NCI-H510A (cell line): ENCODE results near the gene SMC6.

Source experiments
- DNase-seq: peaks from one replicate; lab custom pipeline; 2025; lab: John Stamatoyannopoulos, UW

Gene SMC6

GRCh38 chr2:17646838-17647701, 106.5 kb downstream of the SMC6 start:
- no peak for DNase-seq

GRCh38 chr2:17646081-17646554, 107.5 kb downstream of the SMC6 start:
- DNase-seq: peak; percentile 28

GRCh38 chr2:17644997-17645720, 108.5 kb downstream of the SMC6 start:
- no peak for DNase-seq

- DNase-seq: no peak
Observed at GRCh38 chr2:17643031-17643615, 110.5 kb downstream of the SMC6 start.

GRCh38 chr2:17640406-17640805, 113.2 kb downstream of the SMC6 start:
- no peak for DNase-seq

GRCh38 chr2:17638196-17638743, 115.3 kb downstream of the SMC6 start:
- DNase-seq: no peak

- no peak for DNase-seq
Observed at GRCh38 chr2:17637131-17637906, 116.3 kb downstream of the SMC6 start.

- DNase-seq: no peak
Observed at GRCh38 chr2:17636257-17636656, 117.4 kb downstream of the SMC6 start.

- DNase-seq: no peak
Observed at GRCh38 chr2:17634997-17635396, 118.6 kb downstream of the SMC6 start.

GRCh38 chr2:17630089-17630488, 123.5 kb downstream of the SMC6 start:
- DNase-seq: no peak

- DNase-seq: no peak
Observed at GRCh38 chr2:17628349-17629261, 125.0 kb downstream of the SMC6 start.

GRCh38 chr2:17627434-17627833, 126.2 kb downstream of the SMC6 start:
- no peak for DNase-seq

GRCh38 chr2:17626986-17627385, 126.6 kb downstream of the SMC6 start:
- no peak for DNase-seq

GRCh38 chr2:17625446-17625845, 128.2 kb downstream of the SMC6 start:
- DNase-seq: no peak

- no peak for DNase-seq
Observed at GRCh38 chr2:17621781-17622180, 131.8 kb downstream of the SMC6 start.

GRCh38 chr2:17620841-17621240, 132.8 kb downstream of the SMC6 start:
- DNase-seq: no peak

- DNase-seq: no peak
Observed at GRCh38 chr2:17620280-17620679, 133.3 kb downstream of the SMC6 start.

GRCh38 chr2:17617955-17618354, 135.7 kb downstream of the SMC6 start:
- DNase-seq: no peak

GRCh38 chr2:17617516-17617915, 136.1 kb downstream of the SMC6 start:
- no peak for DNase-seq

GRCh38 chr2:17616405-17616804, 137.2 kb downstream of the SMC6 start:
- DNase-seq: no peak
